GM19324 (cell line): ENCODE data around the gene CD3G.
A peak's percentile ranks its signal among the peaks of the same experiment; 100 is the strongest.

Experiments used
- ATAC-seq: cut with Tn5 transposase; IDR thresholded peaks from one replicate; pipeline ENCODE4 v1.9.1; 2021; ENCODE audit warnings: mild to moderate bottlenecking, moderate library complexity; ENCODE audit not compliant: unreplicated experiment, low FRiP score

Gene CD3G

DNA sequence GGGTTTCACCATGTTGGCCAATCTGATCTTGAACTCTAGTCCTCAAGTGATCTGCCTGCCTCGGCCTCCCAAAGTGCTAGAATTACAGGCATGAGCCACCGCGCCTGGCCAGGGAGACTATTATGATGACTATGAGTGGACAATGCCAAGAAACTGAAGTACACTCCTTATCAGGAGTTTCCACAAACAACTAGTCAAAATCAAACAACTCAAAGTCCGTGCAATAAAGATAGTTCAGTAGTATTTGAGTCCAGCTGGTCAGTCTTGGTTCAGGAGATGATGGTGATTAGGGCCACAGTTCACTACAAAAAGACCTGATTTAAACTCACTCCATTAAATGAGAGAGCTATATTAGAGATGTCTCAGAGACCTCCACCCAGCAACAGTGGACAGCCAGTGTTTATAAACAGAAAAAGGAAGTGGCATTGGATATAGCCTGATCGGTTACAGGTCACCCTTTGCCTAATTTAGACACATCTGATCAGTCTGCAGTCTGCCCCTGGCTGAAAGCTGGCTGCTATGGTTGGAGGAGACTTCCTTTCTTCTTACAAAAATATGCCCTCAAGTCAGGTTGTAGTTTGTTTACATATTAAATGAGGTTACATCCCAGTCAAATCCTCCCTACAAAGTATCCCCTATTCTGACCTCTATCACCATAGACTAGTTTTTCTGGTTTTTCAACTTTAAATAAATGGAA lies 22.6 kb upstream of the CD3G start:
- no peak for ATAC-seq

DNA sequence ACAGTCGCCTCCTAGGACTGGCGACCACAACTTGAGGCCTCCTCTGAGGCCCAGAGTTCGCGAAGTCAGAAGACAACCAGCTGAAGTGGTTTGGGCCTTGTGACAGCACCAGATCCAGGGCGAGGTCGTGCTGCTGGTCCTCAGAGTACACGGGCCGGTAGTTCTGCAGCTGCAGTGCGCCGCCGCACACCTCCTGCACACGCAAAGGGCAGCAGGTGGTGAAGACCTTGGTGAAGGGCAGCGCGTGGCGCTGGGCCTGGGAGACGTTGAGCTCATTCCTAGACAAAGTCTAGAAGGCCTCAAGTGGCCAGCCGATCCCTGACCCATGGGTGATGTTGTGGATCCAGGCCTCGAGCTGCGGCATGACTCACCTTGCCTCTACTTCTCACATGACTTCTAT lies 21.4 kb upstream of the CD3G start:
- no peak for ATAC-seq

DNA sequence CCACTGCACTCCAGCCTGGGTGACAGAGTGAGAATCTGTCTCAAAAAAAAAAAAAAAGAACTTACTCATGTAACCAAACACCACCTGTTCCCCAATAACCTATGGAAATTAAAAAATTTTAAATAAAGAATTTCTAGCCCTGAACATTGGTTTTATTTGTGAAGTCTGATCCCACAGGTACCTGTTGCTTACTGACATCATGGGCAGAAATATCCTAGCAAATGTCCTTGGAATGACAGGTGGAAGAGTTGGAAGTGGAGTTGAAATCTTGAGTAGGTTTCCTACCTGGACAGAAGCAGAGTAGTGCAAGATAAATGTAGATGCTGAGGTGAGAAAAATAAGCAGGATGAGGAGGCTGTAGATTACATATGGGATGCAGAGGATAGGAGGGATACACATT lies 18.9 kb upstream of the CD3G start:
- no peak for ATAC-seq

DNA sequence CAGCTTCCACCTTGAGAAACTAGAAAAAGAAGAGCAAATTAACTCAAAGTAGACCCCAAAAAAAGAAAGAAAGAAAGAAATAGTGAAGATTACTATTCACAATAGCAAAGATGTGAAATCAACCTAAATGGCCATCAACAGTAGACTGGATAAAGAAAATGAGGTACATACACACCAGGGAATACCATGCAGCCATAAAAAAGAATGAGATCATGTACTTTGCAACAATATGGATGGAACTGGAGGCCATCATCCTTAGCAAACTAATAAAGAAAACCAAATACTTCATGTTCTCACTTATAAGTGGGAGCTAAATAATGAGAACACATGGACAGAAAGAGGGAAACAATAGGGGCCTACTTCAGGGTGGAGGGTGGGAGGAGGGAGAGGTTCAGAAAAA lies 15.4 kb upstream of the CD3G start:
- no peak for ATAC-seq

DNA sequence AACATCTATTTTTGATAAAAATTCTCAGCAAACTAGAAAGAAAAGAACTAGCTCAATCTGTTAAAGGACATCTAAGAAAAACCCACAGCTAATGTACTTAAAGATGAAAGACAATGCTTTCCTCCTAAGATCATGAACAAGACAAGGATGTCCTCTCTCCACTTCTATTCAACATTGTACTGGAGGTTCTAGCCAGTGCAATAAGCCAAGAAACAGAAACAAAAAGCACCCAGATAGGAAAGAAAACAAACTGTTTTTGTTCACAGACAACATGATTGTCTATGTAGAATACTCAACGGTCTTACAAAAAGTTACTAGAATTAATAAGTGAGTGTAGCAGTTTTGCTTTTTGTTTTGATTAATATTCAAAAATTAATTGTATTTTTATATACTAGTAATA lies 9.4 kb upstream of the CD3G start:
- no peak for ATAC-seq

DNA sequence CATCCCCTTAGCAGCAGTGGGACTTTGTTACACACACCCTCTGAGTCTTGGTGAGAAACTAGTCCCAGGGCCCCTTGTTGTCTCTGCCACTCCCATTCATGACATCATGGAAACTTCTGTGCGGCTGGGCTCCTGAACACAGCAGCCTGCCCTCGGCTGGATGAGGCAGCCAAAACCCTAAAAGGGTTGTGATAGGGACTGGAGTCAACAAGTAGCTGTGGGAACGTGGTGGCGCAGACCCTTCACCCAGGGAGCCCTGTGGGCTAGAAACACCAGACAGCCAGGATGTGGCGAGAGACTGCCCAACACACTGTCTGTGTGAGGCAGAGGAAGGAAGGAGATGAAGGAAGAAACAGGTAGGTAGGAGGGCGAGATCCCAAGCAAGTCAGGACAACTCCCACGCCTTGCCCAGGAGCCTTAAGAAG lies 5.5 kb upstream of the CD3G start:
- no peak for ATAC-seq

DNA sequence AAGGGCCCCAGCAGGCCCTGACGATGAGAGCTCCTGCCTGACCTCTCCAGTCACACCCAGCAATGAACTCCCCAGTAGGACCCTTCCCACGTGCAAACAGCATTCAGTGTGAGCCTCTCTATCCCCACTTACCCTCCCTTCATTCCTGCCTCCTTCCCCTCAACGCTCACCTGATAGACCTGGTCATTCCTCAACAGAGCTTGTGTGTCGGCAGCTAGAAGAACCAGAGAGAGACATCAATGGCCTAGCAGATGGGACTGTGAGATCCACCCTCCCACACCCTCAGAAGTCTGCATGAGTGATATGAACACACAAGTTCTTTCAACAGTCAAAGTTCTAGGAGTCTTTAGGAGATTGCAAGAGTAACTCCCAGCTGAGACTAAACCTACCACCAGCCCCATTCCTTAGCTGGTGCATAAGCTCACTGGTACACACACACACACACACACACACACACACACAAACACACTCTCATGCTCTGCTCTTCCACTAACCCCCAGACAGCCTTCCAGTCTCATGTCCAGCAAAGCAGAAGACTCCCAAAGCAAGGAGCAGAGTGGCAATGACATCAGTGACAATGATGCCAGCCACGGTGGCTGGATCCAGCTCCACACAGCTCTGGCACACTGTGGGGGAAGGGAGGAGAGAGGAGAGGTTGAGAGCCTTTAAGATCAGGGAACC lies 4.7 kb upstream of the CD3G start:
- no peak for ATAC-seq

DNA sequence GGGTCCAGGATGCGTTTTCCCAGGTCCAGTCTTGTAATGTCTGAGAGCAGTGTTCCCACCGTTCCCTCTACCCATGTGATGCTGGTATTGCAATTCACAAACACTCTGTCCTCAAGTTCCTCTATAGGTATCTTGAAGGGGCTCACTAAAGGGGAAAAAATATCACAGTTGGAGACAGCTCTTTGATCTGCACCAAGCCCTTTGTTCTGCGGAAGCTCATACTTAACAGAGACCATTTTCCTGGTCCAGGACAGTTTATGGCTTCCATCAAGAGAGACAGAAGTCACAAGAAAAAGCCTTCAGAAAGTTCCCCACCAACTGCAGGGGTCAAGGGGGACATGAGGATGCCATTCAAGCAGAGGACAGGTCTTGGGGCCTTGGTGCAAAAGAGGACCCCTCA lies 3.7 kb upstream of the CD3G start:
- ATAC-seq, result no peak

DNA sequence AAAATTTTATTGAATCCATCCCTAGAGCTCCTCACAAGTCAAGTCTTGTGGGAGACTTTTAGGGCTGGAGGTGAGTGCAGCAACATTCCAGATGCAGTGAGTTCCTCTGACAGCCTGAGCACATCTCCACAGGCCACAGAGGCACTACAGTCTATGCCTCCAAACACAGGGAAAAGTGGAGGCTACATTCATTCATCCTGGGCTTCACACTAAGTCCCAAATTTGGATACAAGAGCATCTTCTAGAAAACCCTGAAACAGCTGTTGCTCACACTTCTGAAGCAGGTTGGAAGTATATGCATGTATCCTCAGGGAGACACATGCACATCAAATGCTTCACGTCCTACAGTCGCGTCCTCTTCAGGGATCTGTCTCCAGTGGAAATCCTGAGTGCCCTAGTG lies 2.9 kb upstream of the CD3G start:
- no peak for ATAC-seq

DNA sequence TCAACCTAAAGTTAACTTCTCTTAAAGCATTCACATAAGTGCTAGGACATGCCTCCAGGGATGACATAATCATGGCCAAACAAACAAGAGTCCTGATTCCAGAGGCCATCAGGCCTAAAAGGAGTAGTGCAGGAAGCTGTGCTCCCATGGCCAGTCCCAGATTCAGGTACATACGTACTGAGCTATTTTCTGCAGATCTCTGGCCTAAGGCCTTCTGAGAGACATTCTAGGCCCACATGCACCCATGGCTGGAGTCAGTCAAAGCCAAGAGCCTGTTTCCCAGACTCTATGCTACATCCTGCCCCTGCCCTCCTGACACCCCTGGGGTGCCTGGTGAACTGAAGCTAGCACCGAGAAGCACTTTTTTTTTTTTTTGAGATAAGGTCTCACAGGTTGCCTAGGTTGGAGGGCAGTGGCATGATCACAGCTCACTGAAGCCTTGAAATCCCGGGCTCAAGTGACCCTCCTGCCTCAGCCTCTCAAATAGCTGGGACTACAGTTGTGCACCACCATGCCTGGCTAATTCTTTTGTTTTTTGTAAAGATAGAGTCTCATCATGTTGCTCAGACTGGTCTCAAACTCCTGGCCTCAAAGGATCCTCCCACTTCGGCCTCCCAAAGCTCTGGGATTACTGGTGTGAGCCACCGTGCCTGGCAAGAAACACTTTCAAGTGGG lies 2.2 kb upstream of the CD3G start:
- ATAC-seq, result no peak

DNA sequence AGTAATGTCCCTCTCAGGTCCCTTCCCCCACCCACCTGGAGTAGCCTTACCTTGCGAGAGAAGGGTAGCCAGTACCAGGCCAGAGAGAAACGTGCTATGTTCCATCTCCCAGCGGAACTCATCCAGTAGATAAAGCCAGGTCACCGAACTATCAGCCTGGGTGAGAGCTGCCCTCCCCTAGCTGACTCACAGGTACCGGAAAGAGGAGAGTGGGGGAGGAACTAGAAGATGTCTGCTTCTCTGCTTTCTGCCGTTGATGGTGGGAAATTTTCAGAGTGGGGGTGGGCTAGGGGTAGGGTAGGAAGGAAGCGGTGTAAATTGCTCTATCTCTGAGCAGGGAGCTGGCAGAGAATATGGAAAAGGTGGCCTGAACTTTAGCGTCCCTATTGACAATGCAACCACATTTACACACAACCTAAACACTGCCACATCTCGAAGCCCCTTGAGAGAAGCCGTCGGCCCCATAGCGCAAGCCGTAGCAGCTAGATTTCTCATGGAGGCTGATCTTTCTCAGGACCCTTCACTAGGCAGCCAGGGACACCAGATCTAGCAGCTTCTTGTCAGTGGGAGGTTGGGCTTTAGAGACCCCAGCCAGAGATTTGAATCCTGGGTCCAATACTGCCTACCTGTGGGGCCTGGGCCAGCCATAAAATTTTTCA lies 1.5 kb upstream of the CD3G start, which contains the start of gene CD3D:
TSS of gene CD3D (minus strand) at position 203 of the 659 bp plus-strand sequence. CDS start at position 105, 98 bp downstream.
- ATAC-seq, result no peak

DNA sequence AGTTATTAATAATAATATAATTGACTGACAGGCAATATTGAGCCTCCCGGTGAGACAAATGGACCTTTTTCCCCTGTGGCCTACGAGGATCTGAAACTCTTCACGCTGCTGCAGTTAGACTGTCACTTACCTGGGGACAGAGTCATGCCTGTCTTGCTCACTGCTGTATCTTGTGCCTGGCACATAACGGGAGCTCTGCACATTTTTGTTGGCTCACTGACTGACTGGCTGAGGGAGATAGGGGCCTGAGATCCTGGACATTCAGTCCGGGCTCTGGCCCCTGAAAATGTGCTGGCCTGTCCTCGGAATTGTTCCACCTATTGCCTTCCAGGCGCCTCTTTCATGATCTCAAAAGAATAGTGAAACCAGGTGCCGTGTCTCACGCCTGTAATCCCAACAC lies 896 bp upstream of the CD3G start:
- ATAC-seq, result no peak

DNA sequence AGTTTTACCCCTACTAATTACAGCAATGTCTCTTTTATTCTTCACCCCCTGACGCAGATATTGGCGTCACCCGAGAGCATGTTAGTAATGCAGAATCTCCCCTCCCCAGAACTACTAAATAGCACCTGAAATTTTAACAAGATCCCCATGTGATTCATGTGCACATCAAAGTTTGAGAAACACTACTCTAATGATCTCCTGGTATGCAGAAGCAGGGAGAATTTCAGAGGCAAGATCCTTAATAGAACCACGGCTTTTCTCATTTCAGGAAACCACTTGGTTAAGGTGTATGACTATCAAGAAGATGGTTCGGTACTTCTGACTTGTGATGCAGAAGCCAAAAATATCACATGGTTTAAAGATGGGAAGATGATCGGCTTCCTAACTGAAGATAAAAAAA lies 5.3 kb downstream of the CD3G start:
- no peak for ATAC-seq

DNA sequence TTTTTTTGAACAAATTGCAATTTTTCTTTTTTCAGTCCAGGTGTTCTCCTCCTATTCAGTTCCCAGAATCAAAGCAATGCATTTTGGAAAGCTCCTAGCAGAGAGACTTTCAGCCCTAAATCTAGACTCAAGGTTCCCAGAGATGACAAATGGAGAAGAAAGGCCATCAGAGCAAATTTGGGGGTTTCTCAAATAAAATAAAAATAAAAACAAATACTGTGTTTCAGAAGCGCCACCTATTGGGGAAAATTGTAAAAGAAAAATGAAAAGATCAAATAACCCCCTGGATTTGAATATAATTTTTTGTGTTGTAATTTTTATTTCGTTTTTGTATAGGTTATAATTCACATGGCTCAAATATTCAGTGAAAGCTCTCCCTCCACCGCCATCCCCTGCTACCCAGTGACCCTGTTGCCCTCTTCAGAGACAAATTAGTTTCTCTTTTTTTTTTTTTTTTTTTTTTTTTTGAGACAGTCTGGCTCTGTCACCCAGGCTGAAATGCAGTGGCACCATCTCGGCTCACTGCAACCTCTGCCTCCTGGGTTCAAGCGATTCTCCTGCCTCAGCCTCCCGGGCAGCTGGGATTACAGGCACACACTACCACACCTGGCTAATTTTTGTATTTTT lies 9.1 kb downstream of the CD3G start:
- no peak for ATAC-seq

DNA sequence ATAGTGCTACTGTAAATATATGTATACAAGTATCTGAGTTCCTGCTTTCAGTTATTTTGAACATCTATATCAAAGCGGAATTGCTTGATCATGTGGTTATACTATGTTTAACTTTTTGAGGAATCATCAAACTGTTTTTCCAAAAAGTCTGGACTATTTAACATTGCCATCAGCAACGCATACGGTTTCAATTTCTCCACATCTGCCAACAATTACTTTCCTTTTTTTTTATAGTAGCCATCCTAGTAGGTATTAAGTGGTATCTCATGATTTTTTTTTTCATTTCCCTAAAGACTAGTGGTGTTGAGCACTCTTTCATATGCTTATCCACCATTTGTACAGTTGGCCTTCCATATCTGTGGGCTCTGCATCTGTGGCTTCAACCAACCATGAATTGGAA lies 13.9 kb downstream of the CD3G start:
- ATAC-seq, result no peak

DNA sequence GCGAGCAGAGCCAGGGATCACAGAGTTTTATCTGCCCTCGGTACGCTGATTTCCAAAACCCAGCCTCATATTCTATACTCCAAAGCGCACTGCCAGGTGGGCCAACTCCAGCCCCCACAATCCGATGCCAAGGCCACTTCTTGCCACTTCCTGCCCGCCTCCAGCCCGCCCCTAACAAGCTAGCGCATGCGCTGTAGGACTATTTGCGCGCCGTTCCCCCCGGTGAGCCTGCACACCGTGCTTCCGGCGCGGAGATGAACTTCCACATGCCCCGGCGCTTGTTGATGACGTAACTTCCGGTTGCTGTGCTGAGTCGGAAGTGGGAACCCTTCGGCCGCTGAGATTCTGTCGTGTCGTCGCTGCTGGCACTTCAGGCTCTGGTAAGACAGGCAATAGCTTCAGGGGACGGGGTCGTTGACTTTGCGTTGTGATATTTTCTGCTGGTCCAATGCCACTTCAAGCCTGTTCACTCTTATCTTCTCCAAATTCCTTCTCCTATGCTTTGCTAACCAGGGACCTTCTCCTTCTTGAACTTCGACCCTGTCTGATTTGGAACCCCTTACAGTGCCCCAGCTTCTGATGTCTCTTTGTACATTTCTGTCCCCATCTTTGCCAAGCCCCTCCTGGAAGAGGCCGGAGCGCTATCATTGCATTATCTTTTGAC lies 15.3 kb downstream of the CD3G start, which contains the start of gene UBE4A:
TSS of gene UBE4A (plus strand) at position 306 of the 664 bp plus-strand sequence. CDS start 5,481 bp downstream, outside the sequence.
- ATAC-seq, result peak; percentile 91

DNA sequence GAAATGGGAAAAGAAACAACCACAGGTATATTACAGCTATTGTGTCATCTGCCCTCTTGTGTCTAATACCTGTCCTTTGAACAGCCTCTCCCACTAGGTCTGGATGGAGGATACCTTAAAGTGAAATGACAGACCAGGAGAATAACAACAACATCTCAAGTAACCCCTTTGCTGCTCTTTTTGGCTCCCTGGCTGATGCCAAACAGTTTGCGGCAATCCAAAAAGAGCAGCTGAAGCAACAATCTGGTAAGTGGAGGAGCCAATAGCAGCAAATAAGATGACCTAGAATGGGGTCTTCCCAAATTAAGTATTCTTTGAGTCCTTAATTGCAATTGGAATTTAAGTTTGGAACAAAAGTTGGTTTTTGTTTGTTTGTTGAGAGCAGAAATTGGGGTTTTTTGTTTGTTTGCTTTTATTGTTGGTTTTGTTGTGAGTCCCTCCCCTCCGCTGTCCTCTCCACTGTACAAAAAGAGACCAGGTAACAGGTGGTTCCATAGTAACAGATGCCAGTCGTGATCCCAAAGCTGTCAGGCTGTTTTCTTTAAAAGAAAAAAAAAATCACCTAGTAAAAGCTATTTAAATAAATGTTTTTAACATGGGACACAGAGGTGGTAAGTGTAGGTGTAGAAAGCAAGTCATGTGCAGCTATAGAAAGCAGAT lies 20.9 kb downstream of the CD3G start:
- no peak for ATAC-seq

DNA sequence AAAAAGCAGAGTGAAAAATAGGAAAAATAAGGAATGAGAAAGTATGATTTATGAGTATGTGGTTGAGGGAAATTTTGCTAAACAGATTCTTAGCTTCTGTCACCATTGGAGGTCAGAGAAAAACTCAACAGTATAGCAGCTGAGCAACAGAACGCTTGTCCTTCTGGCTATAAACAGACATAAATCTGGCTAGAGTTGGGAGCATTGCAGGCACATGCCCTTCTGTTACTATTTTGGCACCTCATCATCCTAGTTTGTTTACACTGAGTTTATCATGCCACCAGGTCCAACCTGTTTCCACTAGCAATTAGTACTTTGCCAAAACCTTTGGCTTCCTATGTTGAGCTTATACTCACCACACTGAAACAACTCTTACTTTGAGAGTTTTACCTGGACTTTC lies 22.1 kb downstream of the CD3G start:
- ATAC-seq, result no peak

DNA sequence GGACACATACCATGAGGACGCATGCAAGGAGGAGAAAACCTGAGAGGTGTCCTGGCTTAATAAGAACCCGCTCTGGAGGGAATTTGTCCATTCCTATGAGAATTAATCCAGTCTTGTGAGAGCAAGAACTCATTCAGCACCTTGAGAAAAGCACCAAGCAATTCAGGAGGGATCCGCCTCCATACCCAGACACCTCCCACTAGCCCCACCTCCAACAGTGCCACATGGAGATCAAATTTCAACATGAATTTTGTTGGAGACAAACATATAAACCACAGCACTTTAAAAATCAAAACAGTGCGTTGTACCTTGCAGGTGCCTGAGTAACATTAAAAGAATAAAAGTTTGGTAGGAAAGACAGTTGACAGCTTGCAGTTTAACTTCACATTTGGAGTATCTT lies 26.6 kb downstream of the CD3G start:
- no peak for ATAC-seq

DNA sequence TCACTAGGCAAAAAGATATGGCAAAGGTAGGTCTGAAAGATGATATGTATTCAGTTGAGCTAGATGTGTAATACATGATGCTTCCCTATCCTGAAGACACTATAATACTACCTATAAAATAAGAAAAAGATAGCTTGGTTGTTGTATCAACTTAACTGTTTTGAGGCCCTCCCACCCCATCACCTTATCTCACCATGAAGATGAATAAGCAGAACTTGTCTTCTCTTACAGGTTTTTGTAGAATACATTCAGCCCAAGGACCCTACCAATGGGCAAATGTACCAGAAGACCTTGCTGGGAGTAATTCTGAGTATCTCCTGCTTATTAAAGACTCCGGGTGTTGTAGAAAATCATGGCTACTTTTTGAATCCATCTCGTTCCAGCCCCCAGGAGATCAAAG lies 29.1 kb downstream of the CD3G start:
- ATAC-seq, result no peak
